Panc1 (cell line): ENCODE measurements around the gene SOX11. TPM values are rescaled to one million over a fixed set of nuclear protein-coding genes. Genes with fewer than 3 reads are reported as not detected.
A peak's percentile ranks its signal among the peaks of the same experiment; 100 is the strongest.

ENCODE experiments used
- ATAC-seq: fragments of 200-7000 bp; cut with Tn5 transposase; 2 replicates; pipeline ENCODE4 v1.9.1; 2020; ENCODE audit warnings: mild to moderate bottlenecking, moderate library complexity
- BruUV-seq: library from RNA; stranded (reverse); fragments of 400-500 nt; replicated peaks from 2 replicates; lab custom pipeline; 2021; lab: Mats Ljungman, UMichigan
- CTCF ChIA-PET: fragments of 300-600 bp; sonication (Branson Sonifier 250); formaldehyde crosslinking; loops from one replicate; lab custom pipeline; 2022; ENCODE audit warnings: antibody characterized with exemption; lab: Charles Lee
- POLR2A ChIA-PET: fragments of 300-600 bp; sonication (Branson Sonifier 250); formaldehyde crosslinking; loops from one replicate; lab custom pipeline; 2022; ENCODE audit warnings: antibody characterized with exemption; lab: Charles Lee
- DNase-seq: peaks from one replicate; pipeline ENCODE4 v3.0.0-alpha.2; 2010; ENCODE audit warnings: low read depth, low spot score
- H3K27ac ChIP-seq: 2 replicates; pipeline ENCODE4 v1.5.1; 2011; ENCODE audit warnings: mild to moderate bottlenecking, low read length, inconsistent platforms
- H3K27me3 ChIP-seq: fragments of 200-500 bp; sonication (Bioruptor generic); 2 replicates; pipeline ENCODE4 v1.6.0; 2014; ENCODE audit warnings: low read length, inconsistent platforms; ENCODE audit not compliant: control insufficient read depth, insufficient read depth
- H3K36me3 ChIP-seq: fragments of 200-500 bp; sonication (Bioruptor generic); 2 replicates; pipeline ENCODE4 v1.5.1; 2014; ENCODE audit warnings: inconsistent platforms, mild to moderate bottlenecking, low read length, moderate library complexity; ENCODE audit not compliant: control insufficient read depth, insufficient read depth
- H3K4me1 ChIP-seq: 2 replicates; pipeline ENCODE4 v1.5.1; 2011; ENCODE audit warnings: inconsistent platforms, mild to moderate bottlenecking, low read length, moderate library complexity; ENCODE audit not compliant: control insufficient read depth, insufficient read depth
- H3K4me3 ChIP-seq, 2 experiments: 2 replicates each; pipeline ENCODE4 v1.5.1; 2011 to 2012; ENCODE audit warnings: low read depth in 2 of 2, low read length in 2 of 2, mild to moderate bottlenecking in 2 of 2, inconsistent platforms in 1 of 2, moderate library complexity in 1 of 2
- H3K9me3 ChIP-seq: fragments of 200-500 bp; sonication (Bioruptor generic); 2 replicates; pipeline ENCODE4 v1.5.1; 2014; ENCODE audit warnings: low read depth, mild to moderate bottlenecking, inconsistent platforms, low read length, moderate library complexity; ENCODE audit not compliant: control insufficient read depth, insufficient read depth
- POLR2AphosphoS5 ChIP-seq: IDR thresholded peaks from 2 replicates; pipeline ENCODE4 v1.6.1; 2012; ENCODE audit warnings: mild to moderate bottlenecking, low read depth, low read length, moderate library complexity
- REST ChIP-seq, 2 experiments: IDR thresholded peaks; 2 replicates each; pipeline ENCODE4 v1.6.1; 2011 to 2012; ENCODE audit warnings: low read depth in 2 of 2, control low read depth in 1 of 2, low read length in 1 of 2, mild to moderate bottlenecking in 1 of 2, moderate library complexity in 1 of 2; ENCODE audit not compliant: insufficient read depth in 1 of 2
- SIN3A ChIP-seq: IDR thresholded peaks from 2 replicates; pipeline ENCODE4 v1.6.1; 2012; ENCODE audit warnings: low read depth, mild to moderate bottlenecking, low read length, moderate library complexity, borderline replicate concordance; ENCODE audit not compliant: insufficient read depth
- TCF7L2 ChIP-seq: IDR thresholded peaks from 2 replicates; pipeline ENCODE4 v1.6.1; 2011; ENCODE audit warnings: mild to moderate bottlenecking, low read depth, low read length, inconsistent platforms
- in situ Hi-C: cut with HindIII; loops from 2 replicates; pipeline ENCODE4 v1.10.0; 2016; ENCODE audit warnings: low sequenced_read_pairs, low pct_unique_long_range_greater_than_20kb
- intact Hi-C: fragments of 100-400 bp; cut with micrococcal nuclease; formaldehyde crosslinking; loops from one replicate; pipeline ENCODE4 v1.10.0; 2022; ENCODE audit not compliant: unreplicated experiment
- total RNA-seq: library from RNA; stranded (reverse); gene quantifications from one replicate; pipeline ENCODE4 v1.2.1, GENCODE V29; 2021; ENCODE audit not compliant: unreplicated experiment
- TF ChIP-seq, protein P1 (sequence below): fragments of 450-650 bp; IDR thresholded peaks from 2 replicates; pipeline ENCODE4 v1.5.1; 2017; ENCODE audit warnings: mild to moderate bottlenecking

The SOX11 gene
- total RNA-seq, 1 experiment from 2014 or later = not detected

DNA sequence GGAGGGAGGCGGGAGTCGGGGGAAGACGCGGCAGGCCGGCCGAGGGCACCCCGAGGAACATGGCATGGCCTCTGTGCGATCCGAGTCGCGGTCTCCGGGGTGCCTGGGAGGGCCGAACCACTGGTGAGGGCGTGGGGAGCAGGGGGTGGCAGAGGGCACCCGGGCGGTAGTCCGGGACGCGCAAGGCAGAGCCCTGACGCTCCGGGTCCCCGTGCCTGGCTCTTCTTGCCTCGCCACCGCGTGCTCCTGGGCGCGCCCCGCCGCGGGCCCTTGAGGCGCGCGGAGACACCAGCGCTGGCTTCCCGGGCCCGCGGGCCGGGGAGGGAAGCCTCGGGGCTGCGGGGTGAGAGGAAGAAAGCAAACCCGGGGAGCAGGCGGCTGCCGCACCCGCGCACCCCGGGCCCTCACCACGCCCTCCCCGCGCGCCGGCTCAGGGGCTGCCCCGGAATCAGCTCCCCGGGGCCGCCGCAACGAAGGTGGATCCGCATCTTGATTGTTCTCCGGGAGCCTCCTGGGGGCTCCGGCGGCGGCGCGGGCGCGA is 4.3 kb downstream of the SOX11 start:
- TF ChIP-seq TCF7L2 (no peak), SIN3A (no peak), POLR2AphosphoS5 (no peak), REST (IDR thresholded peaks at IDR 0.05; ENCODE audit: insufficient read depth in 1 of 2, low read depth in 2 of 2, low read length in 1 of 2) (no peak)
- TF ChIP-seq, protein P1, sequence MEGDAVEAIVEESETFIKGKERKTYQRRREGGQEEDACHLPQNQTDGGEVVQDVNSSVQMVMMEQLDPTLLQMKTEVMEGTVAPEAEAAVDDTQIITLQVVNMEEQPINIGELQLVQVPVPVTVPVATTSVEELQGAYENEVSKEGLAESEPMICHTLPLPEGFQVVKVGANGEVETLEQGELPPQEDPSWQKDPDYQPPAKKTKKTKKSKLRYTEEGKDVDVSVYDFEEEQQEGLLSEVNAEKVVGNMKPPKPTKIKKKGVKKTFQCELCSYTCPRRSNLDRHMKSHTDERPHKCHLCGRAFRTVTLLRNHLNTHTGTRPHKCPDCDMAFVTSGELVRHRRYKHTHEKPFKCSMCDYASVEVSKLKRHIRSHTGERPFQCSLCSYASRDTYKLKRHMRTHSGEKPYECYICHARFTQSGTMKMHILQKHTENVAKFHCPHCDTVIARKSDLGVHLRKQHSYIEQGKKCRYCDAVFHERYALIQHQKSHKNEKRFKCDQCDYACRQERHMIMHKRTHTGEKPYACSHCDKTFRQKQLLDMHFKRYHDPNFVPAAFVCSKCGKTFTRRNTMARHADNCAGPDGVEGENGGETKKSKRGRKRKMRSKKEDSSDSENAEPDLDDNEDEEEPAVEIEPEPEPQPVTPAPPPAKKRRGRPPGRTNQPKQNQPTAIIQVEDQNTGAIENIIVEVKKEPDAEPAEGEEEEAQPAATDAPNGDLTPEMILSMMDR = no peak
- H3K27ac ChIP-seq = no peak overlapping the region
- POLR2A ChIA-PET = no interaction called here
- DNase-seq (no peak), ATAC-seq (no peak)
- no TSS peak for BruUV-seq
- intact Hi-C loops (no loop called here), in situ Hi-C loops (no loop called here)
- no peaks in the 10 kb centered on the region for H3K9me3 ChIP-seq
- H3K27me3 ChIP-seq = no peaks in the 10 kb centered on the region
- peak overlapping the region in 1 of 2 experiments; percentile 34; a peak in 1 of 4 replicates for H3K4me3 ChIP-seq
- CTCF ChIA-PET = no interaction called here
- H3K36me3 ChIP-seq = no peaks in the 10 kb centered on the region
- H3K4me1 ChIP-seq = no peaks in the 10 kb centered on the region

DNA sequence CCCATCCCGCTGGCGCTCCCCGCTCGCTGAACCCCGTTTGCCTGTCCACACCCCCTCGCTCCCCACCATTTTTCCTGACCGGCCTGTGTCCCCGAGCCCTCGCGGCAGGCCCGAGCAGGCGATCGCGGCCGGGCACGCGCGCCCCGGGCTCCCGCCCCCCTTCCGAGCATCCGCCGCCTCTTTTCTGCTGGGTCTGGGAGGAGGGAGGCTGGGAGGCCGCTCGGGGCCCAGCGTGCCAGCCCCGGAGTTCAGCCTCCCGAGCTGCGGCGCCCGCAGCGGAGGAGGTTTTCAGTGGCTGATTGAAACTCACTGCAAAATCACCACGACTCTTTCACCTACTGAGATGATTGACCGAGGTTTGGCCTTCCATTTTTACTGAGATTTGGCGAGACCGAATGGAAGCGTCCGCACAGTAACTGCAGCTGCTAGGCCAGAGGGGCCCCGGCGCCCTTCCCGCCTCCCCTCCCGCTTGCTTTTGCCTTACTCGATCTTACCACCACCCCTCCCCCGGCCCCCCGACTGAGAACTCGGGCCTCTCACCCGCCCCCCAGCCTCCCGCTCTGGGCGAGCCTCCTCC is 4.8 kb downstream of the SOX11 start:
- in situ Hi-C loops (no loop called here), intact Hi-C loops (no loop called here)
- no peak overlapping the region for H3K27ac ChIP-seq
- ChIA-PET CTCF (no interaction called here), POLR2A (no interaction called here)
- no peaks in the 10 kb centered on the region for H3K27me3 ChIP-seq
- no TSS peak for BruUV-seq
- H3K4me3 ChIP-seq = peak overlapping the region in 1 of 2 experiments; percentile 34; a peak in 1 of 4 replicates
- DNase-seq = no peak
- TF ChIP-seq, protein P1 = no peak
- TF ChIP-seq POLR2AphosphoS5 = no peak
- no peak for TF ChIP-seq TCF7L2
- TF ChIP-seq REST (IDR thresholded peaks at IDR 0.05; ENCODE audit: insufficient read depth in 1 of 2, low read depth in 2 of 2, low read length in 1 of 2) = no peak
- no peak for TF ChIP-seq SIN3A
- no peaks in the 10 kb centered on the region for H3K4me1 ChIP-seq
- H3K9me3 ChIP-seq = no peaks in the 10 kb centered on the region
- no peaks in the 10 kb centered on the region for H3K36me3 ChIP-seq
- no peak for ATAC-seq
